Erythroblast (primary cell): Measurements from ENCODE around the gene INO80.

Experiments used
- GATA1 ChIP-seq: IDR thresholded peaks from 2 replicates; pipeline ENCODE4 v1.6.1; 2011; ENCODE audit warnings: low read depth, mild to moderate bottlenecking, control low read depth, low read length, moderate library complexity
- POLR2A ChIP-seq: IDR thresholded peaks from 2 replicates; pipeline ENCODE4 v1.6.1; 2011; ENCODE audit warnings: mild to moderate bottlenecking, low read length

- TF ChIP-seq POLR2A (no peak), GATA1 (no peak)
Observed at GRCh38 chr15:40943764-40944365, 172.2 kb downstream of the INO80 start.
